ENCODE results near the gene OR2A7.
"Not testable (repeated sequence)": the region's sequence is repeated elsewhere in the genome, so short reads cannot be mapped to it uniquely, and the experiment has no call there.

DNA sequence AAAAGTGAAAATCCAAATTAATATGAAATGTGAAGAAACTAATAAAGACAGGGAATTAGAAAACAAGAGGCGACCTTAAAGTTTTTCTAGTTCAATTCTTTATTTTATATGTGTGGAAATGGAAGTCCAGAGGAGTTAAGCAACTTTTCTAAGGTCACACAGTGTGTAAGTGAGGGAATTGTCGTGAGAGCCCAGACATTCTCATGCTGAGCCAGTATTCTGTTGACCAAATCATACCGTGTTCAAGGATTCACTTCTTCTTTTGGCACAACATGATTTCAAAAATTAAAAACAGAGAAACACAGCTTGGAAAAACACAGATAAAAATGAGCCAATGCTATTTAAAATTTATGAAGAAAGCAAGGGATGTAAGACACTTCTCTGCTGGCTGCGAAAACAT is 37.7 kb downstream of the OR2A7 start:
- TF ChIP-seq EP300, POLR2A (IDR thresholded peaks at IDR 0.05): not testable (repeated sequence)
- TF ChIP-seq, protein P1, sequence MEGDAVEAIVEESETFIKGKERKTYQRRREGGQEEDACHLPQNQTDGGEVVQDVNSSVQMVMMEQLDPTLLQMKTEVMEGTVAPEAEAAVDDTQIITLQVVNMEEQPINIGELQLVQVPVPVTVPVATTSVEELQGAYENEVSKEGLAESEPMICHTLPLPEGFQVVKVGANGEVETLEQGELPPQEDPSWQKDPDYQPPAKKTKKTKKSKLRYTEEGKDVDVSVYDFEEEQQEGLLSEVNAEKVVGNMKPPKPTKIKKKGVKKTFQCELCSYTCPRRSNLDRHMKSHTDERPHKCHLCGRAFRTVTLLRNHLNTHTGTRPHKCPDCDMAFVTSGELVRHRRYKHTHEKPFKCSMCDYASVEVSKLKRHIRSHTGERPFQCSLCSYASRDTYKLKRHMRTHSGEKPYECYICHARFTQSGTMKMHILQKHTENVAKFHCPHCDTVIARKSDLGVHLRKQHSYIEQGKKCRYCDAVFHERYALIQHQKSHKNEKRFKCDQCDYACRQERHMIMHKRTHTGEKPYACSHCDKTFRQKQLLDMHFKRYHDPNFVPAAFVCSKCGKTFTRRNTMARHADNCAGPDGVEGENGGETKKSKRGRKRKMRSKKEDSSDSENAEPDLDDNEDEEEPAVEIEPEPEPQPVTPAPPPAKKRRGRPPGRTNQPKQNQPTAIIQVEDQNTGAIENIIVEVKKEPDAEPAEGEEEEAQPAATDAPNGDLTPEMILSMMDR (IDR thresholded peaks at IDR 0.05), result not testable (repeated sequence)

Measured in upper lobe of left lung (tissue), 4 donors.